ENCODE measurements around the gene FOXS1. TPM values are rescaled to one million over a fixed set of nuclear protein-coding genes. Genes with fewer than 3 reads are reported as not detected.

FOXS1 gene
- total RNA-seq, 1 experiment from 2014 or later: not detected

DNA sequence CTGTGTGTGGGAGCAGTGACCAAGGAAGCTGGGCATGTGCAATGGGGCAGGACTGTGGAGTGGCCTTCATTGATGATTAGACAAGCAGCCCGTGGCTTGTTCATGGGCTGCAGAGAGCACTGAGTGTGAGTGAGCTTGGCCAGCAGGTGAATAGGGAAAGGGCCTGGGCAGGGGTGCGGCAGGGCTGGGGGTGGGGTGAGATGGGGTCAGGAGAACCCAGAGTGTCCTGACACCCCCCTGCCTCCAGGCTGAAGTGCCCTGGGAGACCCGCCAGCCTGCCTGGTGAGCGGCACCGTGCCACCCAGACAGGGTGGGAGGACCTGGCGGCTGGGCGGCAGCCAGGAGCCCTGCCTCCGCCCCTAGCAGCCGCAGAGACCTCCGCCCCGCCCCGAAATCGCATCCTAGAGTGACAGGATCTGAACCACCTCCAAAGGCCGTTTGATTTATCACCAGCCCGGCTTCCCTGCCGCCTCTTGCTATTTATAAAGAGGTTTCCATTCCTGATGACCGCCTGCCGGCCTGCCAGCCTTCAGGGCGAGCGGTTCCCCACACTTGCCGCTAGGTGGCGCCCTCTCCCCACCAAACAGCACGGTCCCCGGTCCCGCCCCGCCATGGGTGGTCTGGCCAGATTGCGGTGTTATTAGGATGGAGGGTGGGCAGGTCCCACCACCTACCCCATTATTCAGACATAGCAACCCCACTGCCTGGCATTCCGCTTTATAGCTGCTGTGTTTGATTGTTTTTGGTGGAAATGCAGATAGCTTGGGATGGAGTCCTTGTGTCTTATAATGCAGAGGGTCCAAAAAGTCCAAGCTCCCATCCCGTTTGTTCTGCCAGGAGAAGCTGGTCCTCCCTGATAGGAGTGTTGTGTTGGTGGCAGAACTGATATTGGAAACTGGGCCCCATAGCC, 22.7 kb downstream of the FOXS1 start:
- BruUV-seq (replicated peaks): no TSS peak
- Histone ChIP-seq H3K36me3 (ENCODE audit: insufficient read depth, low read length, poor library complexity, severe bottlenecking) (no peaks in the 10 kb centered on the region), H3K27me3 (replicated peaks; ENCODE audit: insufficient read depth, low read depth, low read length, poor library complexity) (no peaks in the 10 kb centered on the region), H3K4me3 (ENCODE audit: low read depth, low read length, poor library complexity, severe bottlenecking) (no peak overlapping the region), H3K9me3 (ENCODE audit: low read depth, low read length, poor library complexity, severe bottlenecking) (no peaks in the 10 kb centered on the region), H3K4me1 (ENCODE audit: insufficient read depth, low read length, poor library complexity, severe bottlenecking) (peaks cover 9% of the 10 kb centered on the region), H3K27ac (ENCODE audit: low read depth, low read length, poor library complexity, severe bottlenecking) (no peak overlapping the region)
- ChIA-PET POLR2A (ENCODE audit: low non-redundant PET) (no interaction called here), CTCF (interaction anchor here (0.6 to 2.2 kb wide), 3 partner anchors 24 to 269 kb away, joined by 4 to 11 read pairs (median 4); no protein-coding TSS in a partner anchor)
- TF ChIP-seq EZH2 (IDR thresholded peaks at IDR 0.05; ENCODE audit: borderline replicate concordance, low read depth, low read length, poor library complexity, severe bottlenecking) (no peak), CTCF (conservative IDR thresholded peaks at IDR 0.05; ENCODE audit: low read depth, low read length) (peak; percentile 99)
- peak; percentile 77 for DNase-seq (ENCODE audit: low spot score)
- intact Hi-C loops (cut with micrococcal nuclease; ENCODE audit: unreplicated experiment): loop anchor here (1.0 to 10.0 kb wide), 4 partner anchors 24 to 832 kb away; no protein-coding TSS in a partner anchor

- intact Hi-C loops (cut with micrococcal nuclease; ENCODE audit: unreplicated experiment): loop anchor here (10.0 kb wide), 1 partner anchor 833 kb away; no protein-coding TSS in a partner anchor
- Histone ChIP-seq H3K27ac (ENCODE audit: low read depth, low read length, poor library complexity, severe bottlenecking) (no peak overlapping the region), H3K27me3 (replicated peaks; ENCODE audit: insufficient read depth, low read depth, low read length, poor library complexity) (no peaks in the 10 kb centered on the region), H3K9me3 (ENCODE audit: low read depth, low read length, poor library complexity, severe bottlenecking) (no peaks in the 10 kb centered on the region), H3K4me1 (ENCODE audit: insufficient read depth, low read length, poor library complexity, severe bottlenecking) (peaks cover 9% of the 10 kb centered on the region), H3K4me3 (ENCODE audit: low read depth, low read length, poor library complexity, severe bottlenecking) (no peak overlapping the region), H3K36me3 (ENCODE audit: insufficient read depth, low read length, poor library complexity, severe bottlenecking) (no peaks in the 10 kb centered on the region)
- TF ChIP-seq CTCF (conservative IDR thresholded peaks at IDR 0.05; ENCODE audit: low read depth, low read length) (no peak), EZH2 (IDR thresholded peaks at IDR 0.05; ENCODE audit: borderline replicate concordance, low read depth, low read length, poor library complexity, severe bottlenecking) (no peak)
- no peak for DNase-seq (ENCODE audit: low spot score)
- POLR2A ChIA-PET (ENCODE audit: low non-redundant PET): no interaction called here
- CTCF ChIA-PET: interaction anchor here (0.6 kb wide), 1 partner anchor 326 kb away, joined by 4 read pairs; no protein-coding TSS in a partner anchor
- no TSS peak for BruUV-seq (replicated peaks)
Observed at GRCh38 chr20:31821427-31821826, 24.0 kb downstream of the FOXS1 start.

DNA sequence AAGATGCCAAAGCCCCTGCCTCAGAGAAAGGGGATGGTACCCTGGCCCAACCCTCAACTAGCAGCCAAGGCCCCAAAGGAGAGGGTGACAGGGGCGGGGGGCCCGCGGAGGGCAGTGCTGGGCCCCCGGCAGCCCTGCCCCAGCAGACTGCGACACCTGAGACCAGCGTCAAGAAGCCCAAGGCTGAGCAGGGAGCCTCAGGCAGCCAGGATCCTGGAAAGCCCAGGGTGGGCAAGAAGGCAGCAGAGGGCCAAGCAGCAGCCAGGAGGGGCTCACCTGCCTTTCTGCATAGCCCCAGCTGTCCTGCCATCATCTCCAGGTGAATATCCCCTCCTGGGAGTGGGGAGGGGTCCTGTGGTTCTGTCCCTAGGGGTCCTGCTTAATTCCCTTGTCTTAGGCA, 25.2 kb downstream of the FOXS1 start:
- H3K4me3 ChIP-seq (ENCODE audit: low read depth, low read length, poor library complexity, severe bottlenecking): no peak overlapping the region
- TF ChIP-seq EZH2 (IDR thresholded peaks at IDR 0.05; ENCODE audit: borderline replicate concordance, low read depth, low read length, poor library complexity, severe bottlenecking): no peak
- no peak for TF ChIP-seq CTCF (conservative IDR thresholded peaks at IDR 0.05; ENCODE audit: low read depth, low read length)
- BruUV-seq (replicated peaks): no TSS peak
- DNase-seq (ENCODE audit: low spot score): no peak
- H3K36me3 ChIP-seq (ENCODE audit: insufficient read depth, low read length, poor library complexity, severe bottlenecking): no peaks in the 10 kb centered on the region
- CTCF ChIA-PET: no interaction called here
- intact Hi-C loops (cut with micrococcal nuclease; ENCODE audit: unreplicated experiment): loop anchor here (10.0 kb wide), 1 partner anchor 835 kb away; no protein-coding TSS in a partner anchor
- no peaks in the 10 kb centered on the region for H3K9me3 ChIP-seq (ENCODE audit: low read depth, low read length, poor library complexity, severe bottlenecking)
- H3K4me1 ChIP-seq (ENCODE audit: insufficient read depth, low read length, poor library complexity, severe bottlenecking): peaks cover 16% of the 10 kb centered on the region
- H3K27ac ChIP-seq (ENCODE audit: low read depth, low read length, poor library complexity, severe bottlenecking): no peak overlapping the region
- POLR2A ChIA-PET (ENCODE audit: low non-redundant PET): no interaction called here
- H3K27me3 ChIP-seq (replicated peaks; ENCODE audit: insufficient read depth, low read depth, low read length, poor library complexity): no peaks in the 10 kb centered on the region
